ENCODE data around the gene ZNF362.

Gene ZNF362

DNA sequence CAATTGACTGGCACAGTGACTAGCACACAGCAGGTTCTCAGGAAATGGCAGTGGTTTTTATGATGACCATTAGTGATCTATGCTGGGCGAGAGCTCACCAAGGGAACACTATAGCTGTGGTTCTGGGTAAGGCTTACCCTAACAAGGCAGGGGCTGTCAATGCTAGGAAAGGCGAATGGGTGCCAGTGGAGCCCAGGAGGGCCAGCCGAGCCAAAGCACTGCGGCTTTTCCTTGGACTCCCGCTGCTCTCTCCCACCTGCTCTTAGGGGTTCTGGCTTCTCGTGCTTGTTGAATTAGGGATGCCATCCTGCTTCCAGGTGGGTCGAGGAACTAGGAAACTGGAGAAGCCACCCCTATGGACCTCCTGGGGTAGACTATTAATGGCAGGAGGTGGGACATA is 74.6 kb downstream of the ZNF362 start:
- no peak for DNase-seq

DNA sequence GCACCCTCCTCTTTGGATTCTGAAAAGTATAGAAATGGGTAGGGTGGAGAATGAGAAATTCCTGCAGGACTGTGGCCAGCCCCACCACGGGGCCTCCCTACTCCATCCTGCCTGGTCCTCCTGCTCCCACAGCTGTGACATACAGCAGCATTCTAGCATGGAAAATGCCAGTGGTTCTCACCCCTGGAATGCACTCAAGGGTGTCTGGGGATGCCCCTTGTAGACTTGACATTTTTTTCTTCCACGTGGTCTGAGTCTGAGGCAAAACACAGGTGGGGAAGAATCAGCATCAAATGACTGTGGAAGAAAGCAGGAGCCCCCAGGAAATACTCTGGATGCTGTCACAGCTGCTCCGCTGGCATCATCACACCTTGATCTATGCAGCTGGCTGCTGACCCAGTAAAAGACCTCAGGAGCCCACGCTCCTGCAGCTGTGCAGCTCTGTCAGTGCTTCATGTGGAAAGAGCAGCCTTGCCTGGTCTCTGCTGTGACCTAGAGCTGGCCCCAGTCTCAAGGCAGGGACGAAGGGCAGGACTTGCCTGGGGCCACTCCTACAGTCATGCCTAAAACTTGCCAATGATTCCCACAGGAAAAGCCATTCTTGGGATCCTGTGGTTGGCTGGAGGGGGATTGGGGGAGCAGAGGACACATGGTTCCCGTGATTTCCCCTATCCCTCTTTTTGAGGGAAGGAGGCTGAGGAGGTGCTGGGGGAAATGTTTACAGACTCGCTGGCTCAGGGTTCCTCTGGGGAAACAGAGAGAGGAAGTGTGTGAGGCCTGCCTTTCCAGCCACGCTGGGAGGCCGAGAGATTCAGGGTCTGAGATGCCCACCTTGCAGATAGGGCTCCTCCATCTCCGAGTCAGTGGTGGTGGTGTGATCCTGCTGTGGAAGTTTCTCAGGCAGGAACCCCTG is 75.4 kb downstream of the ZNF362 start:
- no peak for DNase-seq

DNA sequence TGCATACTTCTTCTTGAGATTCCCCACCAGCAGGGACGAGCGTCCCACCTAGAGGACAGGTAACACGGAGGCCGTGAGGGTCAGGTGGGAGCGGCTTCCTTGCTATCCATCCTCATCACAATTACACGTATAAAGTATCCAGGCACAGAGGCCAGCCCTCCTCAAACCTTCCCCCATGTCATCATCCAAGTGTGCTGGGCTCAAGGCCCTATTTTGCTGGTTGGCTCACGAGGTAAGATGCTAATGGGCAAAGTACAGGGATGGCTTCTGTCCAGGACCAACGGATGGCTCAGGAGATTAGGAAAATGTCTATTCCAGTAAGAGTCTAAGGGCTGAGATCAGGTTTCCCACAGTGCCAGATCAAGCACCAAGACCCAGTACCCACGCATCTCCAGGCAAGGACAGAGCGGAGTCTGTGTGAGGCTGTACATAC is 76.1 kb downstream of the ZNF362 start:
- no peak for DNase-seq

DNA sequence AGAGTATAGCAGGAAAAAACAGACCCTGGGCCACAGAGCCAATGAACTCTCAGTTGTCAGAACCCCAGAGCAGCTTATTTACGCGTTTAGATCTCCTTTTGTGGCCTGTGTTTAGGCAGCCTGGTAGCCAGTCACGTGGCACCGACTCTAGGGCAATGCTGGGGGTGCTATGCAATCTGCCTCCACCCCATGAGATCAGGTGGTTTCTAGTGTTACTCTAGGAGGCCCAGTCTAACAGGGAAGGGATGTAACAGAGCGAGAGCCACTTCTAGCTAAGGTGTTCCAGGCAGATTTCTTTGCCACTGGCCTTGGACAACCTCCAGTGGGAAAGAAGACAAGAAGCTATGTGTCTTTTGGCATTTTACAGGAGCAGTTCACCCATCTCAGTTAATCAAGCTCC is 76.6 kb downstream of the ZNF362 start:
- DNase-seq = no peak

DNA sequence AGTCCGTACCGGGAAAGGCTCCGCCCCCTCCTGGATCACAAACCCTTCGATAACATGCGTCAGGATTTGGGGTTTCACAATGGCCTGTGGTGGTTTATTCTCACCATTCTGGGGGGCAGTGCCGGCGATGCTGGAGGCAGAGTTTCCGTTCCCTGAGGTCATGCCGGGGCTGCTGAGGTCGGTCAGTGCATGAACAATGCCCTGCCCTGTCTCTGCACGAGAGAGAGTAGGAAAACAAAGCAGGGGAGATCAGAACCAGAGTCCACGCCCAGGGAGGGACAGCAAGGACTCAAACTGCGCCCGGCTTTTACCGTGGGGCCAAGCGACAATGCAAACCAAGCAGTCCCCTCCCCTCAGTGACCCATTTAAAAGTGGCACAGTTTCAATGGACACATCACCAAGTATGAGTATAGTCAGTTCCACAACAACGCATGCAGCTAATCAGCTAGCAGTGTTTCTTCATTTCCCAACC is 77.8 kb downstream of the ZNF362 start:
- DNase-seq = no peak

DNA sequence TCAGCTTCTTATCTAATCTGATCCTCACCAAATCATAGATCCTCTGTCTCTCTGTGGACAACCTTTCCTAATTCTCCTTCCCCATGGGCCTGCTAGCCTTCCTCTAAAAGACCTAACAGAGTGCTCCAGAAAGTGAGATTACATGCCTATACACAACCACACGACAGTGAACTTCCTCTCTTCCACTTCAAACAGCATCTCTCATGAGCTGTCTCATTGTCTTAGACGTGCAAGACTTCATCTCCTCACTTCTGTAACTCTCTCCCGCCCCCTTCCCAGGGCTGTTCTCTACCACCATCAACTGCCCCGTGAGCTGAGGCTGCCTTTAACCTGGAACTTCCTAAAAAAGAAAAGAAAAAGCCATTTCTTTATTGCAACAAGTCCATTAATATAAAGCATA is 78.7 kb downstream of the ZNF362 start:
- DNase-seq = no peak

DNA sequence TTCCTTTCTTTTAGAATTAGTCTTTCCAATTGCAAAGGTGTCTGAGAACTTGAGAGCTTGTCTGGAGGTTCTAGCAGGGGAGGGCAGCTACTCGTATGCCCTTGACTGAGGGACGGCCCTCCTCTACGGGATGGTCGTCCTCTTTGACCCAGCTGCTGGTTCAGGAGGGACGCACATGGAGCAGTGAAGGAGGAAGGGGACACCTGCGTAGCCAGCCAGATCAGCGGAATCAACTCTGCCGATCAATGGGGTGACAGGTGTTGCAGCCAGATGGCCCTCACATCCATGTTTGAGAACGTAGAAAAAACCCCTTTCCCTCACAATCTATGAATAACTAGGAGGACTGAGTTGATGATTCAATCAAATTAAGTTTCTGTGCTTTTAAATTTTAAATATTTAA is 80.3 kb downstream of the ZNF362 start:
- no peak for DNase-seq

DNA sequence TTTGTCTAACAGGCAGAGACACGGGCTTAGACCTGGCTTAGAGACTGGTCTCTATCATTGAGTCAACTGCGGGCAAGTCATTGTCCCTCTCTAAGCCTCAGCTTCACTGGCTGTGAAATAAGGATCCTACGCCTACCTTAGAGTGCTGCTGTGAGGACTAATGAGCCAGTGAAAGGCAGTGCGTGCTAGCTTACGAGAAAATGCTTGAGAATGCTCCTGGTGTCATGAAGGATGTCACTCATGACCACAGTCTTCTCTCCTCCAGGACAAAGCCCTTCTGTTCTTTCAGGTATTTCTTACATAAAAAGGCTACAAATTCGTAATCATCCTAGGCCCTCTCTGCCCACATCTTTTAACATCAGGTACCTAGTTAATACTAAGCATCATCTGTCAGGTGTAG is 81.1 kb downstream of the ZNF362 start:
- no peak for DNase-seq

DNA sequence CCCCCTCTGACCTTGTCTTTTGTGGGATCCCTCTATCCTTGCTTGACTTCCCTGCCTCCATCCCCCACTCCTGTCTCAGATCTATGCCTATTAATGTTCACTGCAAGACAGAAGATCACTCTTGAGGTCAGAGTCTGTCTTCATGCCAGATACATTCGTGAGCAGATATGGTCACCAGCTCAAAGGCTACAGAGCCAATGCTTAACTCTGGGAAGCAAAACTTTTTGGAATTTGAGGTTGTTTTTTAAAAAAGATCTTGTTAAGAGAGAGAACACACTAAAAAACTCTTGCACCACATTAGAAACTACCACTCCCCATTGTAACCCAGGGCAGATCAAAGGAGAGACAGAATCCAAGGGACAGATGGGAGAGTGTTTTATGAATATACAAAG is 81.8 kb downstream of the ZNF362 start:
- DNase-seq = no peak

DNA sequence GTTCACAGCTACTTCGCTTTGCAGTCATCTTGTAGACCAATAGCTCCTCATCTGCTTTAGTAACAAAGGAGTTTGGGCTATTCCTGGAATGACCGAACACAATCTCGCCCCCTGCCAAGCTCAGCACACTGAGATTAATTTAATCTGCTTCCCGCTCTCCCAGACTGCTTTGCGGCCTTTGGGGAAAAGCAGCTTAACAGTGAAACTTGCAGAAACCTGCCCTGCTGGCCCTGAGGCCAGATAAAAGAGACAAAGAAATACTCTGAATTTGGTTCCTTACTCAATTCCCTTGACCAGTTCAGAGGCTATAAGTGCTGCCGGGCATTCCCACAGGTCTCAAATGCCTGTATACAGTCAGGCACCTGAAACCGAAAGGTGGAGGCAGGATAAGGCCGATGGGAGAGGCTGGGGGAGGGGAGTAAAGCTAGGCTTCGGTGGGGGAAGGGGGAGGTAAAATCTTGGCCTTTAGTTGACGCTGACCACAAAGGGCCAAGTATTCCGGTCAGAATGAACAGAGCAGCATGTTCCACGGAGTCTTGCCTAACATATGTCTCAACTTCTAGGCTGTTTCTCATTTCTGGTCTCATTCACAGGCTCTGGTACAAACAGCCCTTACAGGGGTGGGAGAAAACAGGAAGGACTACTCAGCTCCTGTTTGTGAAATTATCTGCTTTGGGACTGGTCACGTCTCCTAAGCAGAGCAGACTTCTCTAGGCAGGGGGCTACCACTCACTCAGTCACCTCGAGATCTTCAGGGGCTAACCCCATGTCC is 82.3 kb downstream of the ZNF362 start:
- DNase-seq = no peak

DNA sequence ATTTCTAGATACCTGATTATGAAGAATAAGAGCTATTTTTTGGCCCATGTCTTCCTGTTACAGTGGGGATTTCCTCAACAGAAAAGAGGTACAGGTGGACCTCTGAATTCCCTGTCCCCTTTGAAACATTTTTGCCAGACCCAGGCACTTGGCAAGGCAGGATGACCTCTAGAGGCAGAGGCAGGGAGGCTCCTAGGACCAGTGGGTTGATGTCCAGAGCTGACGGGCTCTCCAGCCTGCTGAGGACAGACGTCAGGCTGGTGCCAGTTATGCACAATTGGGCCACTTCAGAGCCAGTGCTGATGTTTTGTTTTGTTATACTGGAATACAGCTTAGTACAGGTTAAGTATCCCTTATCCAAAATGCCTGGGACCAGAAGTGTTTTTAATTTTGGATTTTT is 83.1 kb downstream of the ZNF362 start:
- no peak for DNase-seq

DNA sequence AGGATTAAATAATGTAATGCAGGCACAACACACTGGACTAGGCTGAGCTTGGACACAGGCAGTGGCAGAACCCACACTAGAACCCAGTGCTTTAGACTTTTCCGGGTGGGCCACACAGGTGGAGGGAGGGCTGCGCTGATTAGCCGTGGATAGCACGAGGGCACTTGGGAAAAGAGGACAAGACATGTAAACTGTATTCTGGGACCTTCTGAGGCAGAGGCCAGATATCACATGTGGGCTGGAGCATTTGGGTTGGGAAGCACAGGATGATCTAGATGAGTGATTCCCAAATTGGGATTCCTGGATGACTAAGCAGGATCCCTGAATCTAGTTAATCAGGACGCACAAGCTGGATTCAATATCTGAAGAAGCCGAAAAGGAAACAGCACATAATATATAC is 84.9 kb downstream of the ZNF362 start:
- DNase-seq = no peak

DNA sequence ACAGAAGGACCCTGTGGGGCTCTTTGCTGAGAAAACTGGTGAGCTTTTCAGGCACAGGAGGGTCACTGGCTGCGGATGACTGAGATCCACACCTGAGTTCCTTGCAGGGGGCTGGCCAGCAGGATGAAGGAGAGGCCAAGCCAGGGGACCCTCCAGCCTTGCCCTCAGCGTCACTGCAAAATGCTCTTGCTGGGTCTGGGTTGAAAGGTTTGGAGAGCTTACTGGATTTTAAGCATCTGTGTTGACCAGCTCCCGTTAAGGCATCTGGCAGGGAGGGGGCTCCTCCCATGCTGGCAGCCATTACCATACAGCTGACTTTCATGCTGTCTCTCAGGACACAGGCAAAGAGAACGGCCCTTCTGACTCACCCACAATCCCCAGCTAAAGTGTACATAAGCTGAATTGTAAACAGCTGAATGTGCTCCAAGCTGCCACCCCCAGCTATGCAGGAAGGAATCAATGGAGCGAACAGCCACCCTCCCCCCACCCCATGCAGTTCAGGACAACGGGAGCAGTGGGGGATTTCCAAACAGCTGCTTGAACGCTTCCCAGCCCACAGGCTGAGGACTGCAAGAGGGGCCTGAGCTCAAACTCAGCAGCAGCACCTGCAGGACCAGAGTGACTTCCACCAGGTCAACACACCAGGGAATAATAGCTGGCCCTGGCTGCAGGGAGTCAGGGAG is 85.9 kb downstream of the ZNF362 start:
- DNase-seq = no peak

DNA sequence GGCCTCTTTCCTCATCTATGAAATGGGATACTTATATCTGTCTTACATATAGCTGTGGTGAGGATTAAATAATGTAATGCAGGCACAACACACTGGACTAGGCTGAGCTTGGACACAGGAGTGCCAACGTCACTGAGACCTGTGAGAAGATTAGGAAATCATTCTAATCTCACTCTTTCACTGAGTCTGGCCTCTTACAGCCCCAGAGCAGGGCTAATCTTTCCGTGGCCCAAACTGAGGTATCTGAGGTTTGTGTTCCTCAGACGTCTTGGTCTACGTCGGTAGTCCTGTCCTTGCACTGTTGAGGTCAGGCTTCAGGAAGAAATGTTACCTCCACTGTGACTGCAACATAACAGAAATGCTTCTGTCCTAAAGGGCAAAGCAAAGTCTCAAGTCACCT is 87.2 kb downstream of the ZNF362 start:
- no peak for DNase-seq

DNA sequence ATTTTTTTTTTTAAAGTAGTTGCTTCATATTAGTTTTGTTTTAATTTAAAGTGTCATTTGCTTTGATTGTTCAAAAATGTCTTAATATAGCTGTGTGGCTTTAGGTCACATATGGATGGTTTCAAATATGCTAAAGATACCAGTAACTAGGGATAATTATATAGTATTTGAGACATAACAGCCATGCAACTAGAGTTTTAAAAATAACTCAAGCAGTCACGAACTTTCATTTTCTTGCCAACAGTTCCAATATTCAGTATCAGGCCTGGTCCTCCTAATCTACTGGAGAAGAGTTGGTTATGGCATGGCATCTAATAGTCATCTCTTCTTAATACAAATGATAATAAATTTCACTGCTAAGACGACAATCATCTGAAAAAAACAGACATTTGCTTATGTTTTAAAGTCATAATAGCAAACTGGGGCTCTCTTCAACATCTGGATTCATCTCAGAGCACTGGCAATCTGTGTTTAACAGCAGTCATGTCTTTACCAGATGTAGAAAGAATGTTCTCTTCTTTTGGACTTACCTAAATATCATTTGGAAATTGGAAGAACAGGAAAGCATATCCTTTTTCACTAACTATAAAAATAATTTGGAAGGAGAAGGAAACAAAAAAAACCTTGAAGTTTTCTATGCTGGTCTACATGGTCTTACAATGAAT is 88.7 kb downstream of the ZNF362 start:
- DNase-seq = no peak

DNA sequence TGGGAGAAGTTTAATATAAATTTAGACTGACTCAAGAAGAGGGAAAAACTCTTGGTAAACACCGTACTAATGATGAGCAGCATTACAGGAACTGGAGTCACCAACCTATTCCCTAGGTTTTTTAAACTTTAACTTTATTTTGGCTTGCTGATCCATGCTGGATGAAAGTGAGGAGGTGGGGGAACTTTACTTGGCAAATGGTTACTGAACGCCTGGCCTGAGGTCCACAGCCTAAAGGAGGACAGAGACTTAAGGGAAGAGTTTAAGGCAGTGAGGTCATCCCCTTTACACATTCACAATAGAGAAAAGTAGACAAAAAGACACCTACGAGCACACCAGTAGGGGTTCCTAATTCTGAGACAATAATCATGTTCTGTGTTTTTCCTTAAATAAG is 90.2 kb downstream of the ZNF362 start:
- no peak for DNase-seq

DNA sequence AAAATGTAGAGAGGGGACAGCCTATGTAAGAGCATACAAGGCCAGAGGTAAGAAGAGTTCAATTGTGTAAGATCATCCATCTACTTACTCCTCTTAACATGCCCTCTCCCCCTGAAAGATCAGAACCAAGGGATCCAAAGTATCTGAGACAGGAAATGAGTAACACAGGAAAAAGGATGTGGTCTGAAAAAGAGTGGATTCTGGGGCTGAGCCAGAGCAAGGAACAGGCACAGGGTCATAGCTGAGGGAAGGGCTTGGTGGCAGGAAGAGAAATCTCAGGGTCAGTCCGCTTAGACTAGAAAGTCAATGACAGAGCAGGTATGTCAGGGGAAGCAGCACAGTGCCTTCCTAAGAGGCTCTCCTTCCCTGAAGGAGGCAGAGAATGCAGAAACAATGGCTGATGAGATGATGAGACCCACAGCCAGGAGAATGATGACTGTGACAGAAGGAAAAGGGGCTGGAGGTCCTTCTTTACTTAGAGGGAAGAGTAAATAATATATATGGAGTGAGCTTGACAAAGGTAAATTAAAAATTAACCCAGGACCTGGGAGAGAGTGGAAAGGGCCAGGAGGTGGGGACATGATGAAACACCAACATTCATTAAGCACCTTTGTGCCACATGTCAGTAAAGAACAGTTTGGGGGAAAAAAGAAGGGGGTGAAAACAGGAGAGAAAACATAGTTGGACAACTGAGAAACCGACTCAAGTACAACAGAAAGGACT is 90.8 kb downstream of the ZNF362 start:
- no peak for DNase-seq

DNA sequence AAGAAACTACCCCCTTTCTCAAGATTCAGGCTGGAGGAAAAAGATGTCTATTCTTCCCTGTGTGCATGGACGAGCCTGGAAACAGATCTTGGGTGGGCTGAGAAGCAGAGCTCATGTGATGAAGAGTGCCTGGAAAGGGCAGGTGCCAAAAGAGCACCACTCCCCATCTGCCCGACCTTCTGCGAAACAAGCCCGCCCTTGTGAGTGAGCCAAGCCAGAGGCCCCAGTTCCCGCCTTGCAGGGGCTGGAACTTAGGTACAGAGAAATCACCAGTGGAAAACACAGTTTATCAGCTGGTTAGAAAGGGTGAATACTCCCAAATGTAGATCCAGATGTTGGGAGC is 91.3 kb downstream of the ZNF362 start:
- DNase-seq = no peak

DNA sequence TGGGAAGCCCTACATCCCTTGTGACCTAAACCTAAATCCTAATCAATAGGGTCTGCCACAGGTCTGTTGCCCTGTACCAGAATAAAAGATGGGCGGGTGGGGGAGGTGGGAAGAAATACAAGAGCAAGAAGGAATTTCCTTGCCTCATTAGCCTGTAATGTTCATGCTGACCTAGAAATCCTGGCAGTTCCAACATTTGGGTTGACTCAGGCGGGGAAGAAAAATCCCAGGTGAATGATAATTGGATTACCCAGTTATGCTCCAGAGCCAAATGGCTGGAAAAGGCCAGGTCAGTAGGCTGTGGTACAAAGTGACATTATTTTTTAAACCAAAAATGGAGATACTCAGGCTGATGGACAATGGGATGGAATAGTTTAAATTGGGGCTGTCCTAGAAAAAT is 91.9 kb downstream of the ZNF362 start:
- no peak for DNase-seq

DNA sequence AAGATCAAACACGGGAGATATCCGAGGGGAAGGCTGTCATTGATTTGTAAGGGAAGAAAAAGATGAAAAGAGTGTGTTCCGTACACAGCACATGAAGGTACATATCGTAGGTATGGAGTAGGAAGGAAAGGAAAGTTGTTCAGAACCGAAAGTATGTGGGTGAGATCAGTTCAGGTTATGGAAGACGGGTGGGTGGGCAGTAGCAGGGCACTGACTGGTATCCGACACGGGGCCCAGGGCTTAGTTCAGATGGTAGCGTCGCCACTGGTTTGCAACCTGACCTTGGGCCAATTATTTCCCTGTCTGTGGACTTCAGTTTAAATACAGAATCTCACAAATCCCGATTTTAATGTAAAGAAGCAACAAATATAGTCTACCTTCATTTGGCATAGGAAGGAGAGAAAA is 92.4 kb downstream of the ZNF362 start:
- DNase-seq = no peak

DNA sequence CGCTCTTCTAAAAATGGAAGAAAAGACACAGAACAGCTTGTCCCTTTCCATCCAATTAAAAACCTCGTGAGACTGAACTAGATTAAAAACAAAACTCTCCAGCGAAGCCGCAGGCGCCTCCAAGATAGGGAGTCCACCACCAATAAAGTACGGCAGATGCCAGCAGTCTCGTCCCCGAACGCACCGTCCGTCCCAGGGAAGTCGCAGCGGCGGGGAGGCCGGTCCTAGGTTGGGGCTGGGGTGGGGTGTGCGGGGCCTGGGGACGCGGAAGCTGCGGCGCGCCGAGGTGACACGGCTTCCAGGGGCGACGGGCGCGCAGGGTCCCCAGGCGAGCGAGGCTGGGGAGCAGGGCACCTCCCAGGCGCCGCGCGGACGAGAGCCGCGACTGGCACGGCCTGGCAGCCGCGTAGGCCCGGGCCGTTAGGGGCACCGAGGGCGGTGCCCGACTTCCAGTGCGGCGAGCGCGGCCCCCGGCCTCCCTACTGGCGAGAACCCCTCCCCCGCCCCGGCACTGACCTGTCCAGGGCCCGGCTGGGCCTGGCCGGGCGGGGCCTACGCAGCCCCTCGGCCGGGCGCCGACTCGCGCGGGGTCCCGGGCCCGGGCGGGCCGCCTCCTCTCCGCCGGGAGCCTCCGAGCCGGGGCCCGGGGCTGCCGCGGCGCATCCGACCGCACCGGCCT is 92.9 kb downstream of the ZNF362 start:
- peak; percentile 43 for DNase-seq

Measured in activated gamma-delta T cell treated with Interleukin-2 at 50 U/mL for 16 hours (primary cell).